Astrocyte of the cerebellum (primary cell): Measurements from ENCODE around the gene KCNE2.

Experiments used
- DNase-seq: peaks from one replicate; pipeline ENCODE4 v3.0.0-alpha.2; 2011; ENCODE audit warnings: low read depth
- H3K4me3 ChIP-seq: 2 replicates; pipeline ENCODE4 v1.5.1; 2011; ENCODE audit warnings: mild to moderate bottlenecking, low read depth, low read length, moderate library complexity
- in situ Hi-C: cut with HindIII; loops from 2 replicates; pipeline ENCODE4 v1.10.0; 2017; ENCODE audit warnings: low sequenced_read_pairs
- TF ChIP-seq, protein P1 (sequence below): IDR thresholded peaks from 2 replicates; pipeline ENCODE4 v1.5.1; 2012; ENCODE audit warnings: low read length, low read depth, moderate library complexity, mild to moderate bottlenecking; ENCODE audit errors: missing control alignments

Gene KCNE2

DNA sequence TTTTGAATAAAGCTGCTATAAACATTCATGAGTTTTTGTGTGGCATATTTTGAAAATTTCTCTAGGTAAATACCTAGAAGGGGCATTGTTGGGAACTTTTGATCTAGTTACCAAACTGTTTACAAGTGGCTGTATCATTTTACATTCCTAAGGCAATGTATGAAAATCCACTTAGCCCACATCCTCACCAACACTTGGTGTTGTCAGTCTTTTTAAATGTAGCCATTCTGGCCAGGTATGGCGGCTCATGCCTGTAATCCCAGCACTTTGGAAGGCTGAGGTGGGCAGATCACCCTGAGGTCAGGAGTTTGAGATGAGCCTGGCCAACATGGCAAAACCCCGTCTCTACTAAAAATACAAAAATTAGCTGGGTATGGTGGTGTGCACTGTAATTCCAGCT, 5.9 kb upstream of the KCNE2 start:
- in situ Hi-C loops, result no loop called here
- H3K4me3 ChIP-seq, result no peak overlapping the region
- DNase-seq, result no peak
- TF ChIP-seq, protein P1, sequence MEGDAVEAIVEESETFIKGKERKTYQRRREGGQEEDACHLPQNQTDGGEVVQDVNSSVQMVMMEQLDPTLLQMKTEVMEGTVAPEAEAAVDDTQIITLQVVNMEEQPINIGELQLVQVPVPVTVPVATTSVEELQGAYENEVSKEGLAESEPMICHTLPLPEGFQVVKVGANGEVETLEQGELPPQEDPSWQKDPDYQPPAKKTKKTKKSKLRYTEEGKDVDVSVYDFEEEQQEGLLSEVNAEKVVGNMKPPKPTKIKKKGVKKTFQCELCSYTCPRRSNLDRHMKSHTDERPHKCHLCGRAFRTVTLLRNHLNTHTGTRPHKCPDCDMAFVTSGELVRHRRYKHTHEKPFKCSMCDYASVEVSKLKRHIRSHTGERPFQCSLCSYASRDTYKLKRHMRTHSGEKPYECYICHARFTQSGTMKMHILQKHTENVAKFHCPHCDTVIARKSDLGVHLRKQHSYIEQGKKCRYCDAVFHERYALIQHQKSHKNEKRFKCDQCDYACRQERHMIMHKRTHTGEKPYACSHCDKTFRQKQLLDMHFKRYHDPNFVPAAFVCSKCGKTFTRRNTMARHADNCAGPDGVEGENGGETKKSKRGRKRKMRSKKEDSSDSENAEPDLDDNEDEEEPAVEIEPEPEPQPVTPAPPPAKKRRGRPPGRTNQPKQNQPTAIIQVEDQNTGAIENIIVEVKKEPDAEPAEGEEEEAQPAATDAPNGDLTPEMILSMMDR, result no peak

DNA sequence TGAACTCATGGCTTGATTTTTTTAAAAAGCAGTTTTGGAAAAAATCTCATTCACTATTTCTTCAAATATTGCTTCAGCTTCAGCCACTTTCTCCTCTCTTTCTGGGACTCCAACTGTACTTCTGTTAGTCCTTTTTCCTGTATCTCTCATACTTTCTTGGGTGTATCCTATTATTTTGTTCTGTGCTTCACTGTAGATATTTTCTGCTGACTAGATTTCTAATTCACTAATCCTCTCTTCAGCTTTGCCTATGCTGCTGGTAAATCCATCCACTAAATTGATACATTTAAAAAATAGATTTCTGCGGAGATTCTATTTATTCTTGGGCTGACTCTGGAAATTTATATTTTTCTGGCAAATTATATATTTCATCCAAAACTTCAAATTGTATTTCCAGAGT, 4.9 kb upstream of the KCNE2 start:
- DNase-seq, result no peak
- TF ChIP-seq, protein P1, result no peak
- in situ Hi-C loops, result no loop called here
- no peak overlapping the region for H3K4me3 ChIP-seq

DNA sequence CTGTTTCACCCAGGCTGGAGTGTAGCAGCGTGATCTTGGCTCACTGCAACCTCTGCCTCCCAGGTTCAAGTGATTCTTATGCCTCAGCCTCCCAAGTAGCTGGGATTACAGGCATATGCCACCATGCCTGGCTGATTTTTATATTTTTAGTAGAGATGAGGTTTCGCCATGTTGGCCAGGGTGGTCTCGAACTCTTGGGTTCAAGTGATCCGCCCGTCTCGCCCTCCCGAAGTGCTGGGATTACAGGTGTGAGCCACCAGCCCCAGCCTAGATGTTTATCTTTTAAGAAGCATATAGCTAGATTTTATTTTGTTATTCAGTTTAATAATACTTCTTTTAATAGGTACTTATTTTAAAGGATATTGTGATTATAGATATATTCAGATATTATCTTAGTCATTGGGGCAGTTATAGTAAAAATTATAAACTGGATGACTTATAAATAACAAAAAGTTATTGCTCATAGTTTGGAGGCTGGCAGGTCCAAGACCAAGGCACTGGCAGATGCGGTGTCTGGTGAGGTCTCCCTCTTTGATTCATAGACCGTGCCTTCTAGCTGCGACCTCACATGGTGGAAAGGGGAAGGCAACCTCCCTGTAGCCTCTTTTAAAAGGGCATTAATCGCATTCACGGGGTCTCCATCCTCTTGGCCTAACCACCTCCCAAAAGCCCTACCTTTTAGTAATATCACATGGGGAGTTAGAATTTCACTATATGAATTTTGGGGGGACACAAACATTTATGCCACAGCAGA, 3.1 kb upstream of the KCNE2 start:
- H3K4me3 ChIP-seq, result no peak overlapping the region
- in situ Hi-C loops, result no loop called here
- DNase-seq, result no peak
- TF ChIP-seq, protein P1, result no peak

DNA sequence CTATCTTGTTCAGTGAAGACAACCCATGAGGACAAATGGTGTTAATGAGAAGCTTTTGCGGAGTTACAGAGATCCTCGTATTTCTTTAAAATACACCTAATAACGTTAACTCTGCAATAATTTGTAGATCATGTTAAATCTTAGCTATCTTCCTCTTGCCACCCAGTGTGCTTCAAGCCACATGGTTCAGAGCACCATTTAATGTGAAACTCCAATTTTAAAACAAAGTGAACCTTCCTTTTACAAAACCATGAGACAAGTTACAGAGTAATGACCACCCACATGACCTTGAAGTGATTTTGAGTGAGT, 1.7 kb upstream of the KCNE2 start:
- DNase-seq, result no peak
- H3K4me3 ChIP-seq, result no peak overlapping the region
- in situ Hi-C loops, result no loop called here
- TF ChIP-seq, protein P1, result no peak

DNA sequence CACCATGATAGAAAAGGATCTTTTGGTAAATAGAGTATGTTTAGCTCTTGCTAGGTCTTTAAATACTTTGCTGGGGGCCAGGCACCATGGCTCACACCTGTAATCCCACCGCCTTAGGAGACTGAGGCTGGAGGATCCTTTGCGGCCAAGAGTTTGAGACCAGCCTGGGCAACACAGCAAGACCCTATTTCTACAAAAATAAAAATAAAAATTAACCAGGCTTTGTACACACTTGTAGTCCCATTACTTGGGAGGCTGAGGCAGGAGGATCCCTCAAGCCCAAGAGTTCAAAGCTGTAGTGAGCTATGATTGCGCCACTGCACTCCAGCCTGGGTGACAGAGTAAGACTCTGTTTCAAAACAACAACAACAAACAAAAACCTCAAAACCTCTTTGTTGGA, 1.1 kb upstream of the KCNE2 start:
- in situ Hi-C loops, result no loop called here
- DNase-seq, result no peak
- H3K4me3 ChIP-seq, result no peak overlapping the region
- TF ChIP-seq, protein P1, result no peak

DNA sequence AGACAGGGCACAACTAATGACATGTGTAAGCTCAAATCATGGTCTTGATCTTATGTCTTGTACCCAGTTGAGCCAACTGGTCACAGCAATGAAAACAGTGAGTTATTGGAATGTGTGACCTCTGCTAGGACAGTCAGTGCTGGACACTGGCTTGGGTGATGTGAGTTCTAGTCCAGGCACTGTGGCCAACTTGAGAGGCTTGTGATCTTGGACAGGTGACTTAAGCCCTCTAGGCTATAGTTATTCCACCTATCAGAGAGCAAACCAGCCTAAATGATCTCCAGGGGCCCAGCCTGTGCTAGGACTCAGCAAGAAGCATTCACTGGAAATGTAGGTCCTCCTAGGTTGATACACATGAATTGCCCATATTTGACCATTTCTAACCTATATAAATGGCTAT, 1.1 kb downstream of the KCNE2 start:
- DNase-seq, result no peak
- no peak overlapping the region for H3K4me3 ChIP-seq
- TF ChIP-seq, protein P1, result no peak
- in situ Hi-C loops, result no loop called here

DNA sequence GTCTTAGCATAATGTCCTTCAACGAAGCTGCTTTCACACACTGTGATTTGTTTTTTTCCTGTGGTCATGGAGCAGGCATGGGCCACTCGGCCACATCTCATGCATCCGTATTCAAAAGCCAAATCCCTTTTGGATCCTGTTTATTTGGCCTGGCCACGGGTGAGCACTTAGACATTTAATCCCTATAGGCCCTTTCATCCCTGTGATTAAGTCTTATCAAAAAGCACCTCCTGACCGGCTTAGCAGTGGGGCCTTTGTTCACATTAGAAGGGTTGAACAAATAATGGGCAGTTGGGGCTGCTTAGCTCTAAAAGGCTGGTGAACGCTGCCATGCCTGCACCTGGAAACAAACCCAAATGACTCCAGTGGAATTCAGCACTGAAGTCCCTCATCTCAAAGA, 2.0 kb downstream of the KCNE2 start:
- in situ Hi-C loops, result no loop called here
- DNase-seq, result no peak
- no peak overlapping the region for H3K4me3 ChIP-seq
- TF ChIP-seq, protein P1, result no peak
